IMR-90 (cell line): Measurements from ENCODE around the gene FRS3. TPM values are rescaled to one million over a fixed set of nuclear protein-coding genes. Genes with fewer than 3 reads are reported as not detected.

Experiments used
- ATAC-seq: fragments of 200-7000 bp; cut with Tn5 transposase; 2 replicates; pipeline ENCODE4 v1.9.1; 2020; ENCODE audit warnings: low read depth, mild to moderate bottlenecking, moderate library complexity
- BruUV-seq: library from RNA; stranded (reverse); fragments of 400-500 nt; replicated peaks from 2 replicates; lab custom pipeline; 2021; lab: Mats Ljungman, UMichigan
- CTCF ChIA-PET: fragments of 300-600 bp; formaldehyde crosslinking; extraction: SDS; loops from one replicate; lab custom pipeline; 2021; ENCODE audit warnings: antibody characterized with exemption; lab: Yijun Ruan, JAX
- POLR2A ChIA-PET: fragments of 300-600 bp; sonication (Branson Sonifier 250); formaldehyde crosslinking; loops from one replicate; lab custom pipeline; 2022; ENCODE audit warnings: antibody characterized with exemption; ENCODE audit not compliant: unreplicated experiment; lab: Charles Lee
- DNase-seq: peaks from one replicate; pipeline ENCODE4 v3.0.0; 2013
- H2AFZ ChIP-seq: replicated peaks from 2 replicates; pipeline ENCODE3; 2013; ENCODE audit warnings: low read length, mild to moderate bottlenecking; ENCODE audit not compliant: poor library complexity
- H2AK5ac ChIP-seq: 2 replicates; pipeline ENCODE4 v1.6.1; 2013; ENCODE audit warnings: low read depth, low read length, inconsistent platforms
- H2AK9ac ChIP-seq: replicated peaks from 2 replicates; pipeline ENCODE3; 2013; ENCODE audit warnings: mild to moderate bottlenecking, low read depth, low read length, moderate library complexity; ENCODE audit not compliant: poor library complexity
- H2BK120ac ChIP-seq: 2 replicates; pipeline ENCODE4 v1.6.1; 2013; ENCODE audit warnings: low read depth, low read length, inconsistent platforms
- H2BK15ac ChIP-seq: 3 replicates; pipeline ENCODE4 v1.6.1; 2013; ENCODE audit warnings: low read depth, low read length, inconsistent platforms
- H2BK20ac ChIP-seq: 2 replicates; pipeline ENCODE4 v1.6.1; 2013; ENCODE audit warnings: low read depth, mild to moderate bottlenecking, inconsistent platforms, low read length, moderate library complexity
- H2BK5ac ChIP-seq: 2 replicates; pipeline ENCODE4 v1.6.1; 2013; ENCODE audit warnings: mild to moderate bottlenecking, low read depth, low read length, inconsistent platforms; ENCODE audit not compliant: poor library complexity, severe bottlenecking
- H3K14ac ChIP-seq: replicated peaks from 2 replicates; pipeline ENCODE4 v1.6.1; 2013; ENCODE audit warnings: low read depth, low read length, inconsistent platforms
- H3K18ac ChIP-seq: 2 replicates; pipeline ENCODE4 v1.6.1; 2013; ENCODE audit warnings: low read depth, low read length, control low read depth
- H3K23ac ChIP-seq: 2 replicates; pipeline ENCODE4 v1.6.1; 2013; ENCODE audit warnings: low read depth, low read length, inconsistent platforms
- H3K27ac ChIP-seq: 2 replicates; pipeline ENCODE4 v1.5.1; 2013; ENCODE audit warnings: mild to moderate bottlenecking, control low read depth, low read length; ENCODE audit not compliant: insufficient read depth
- H3K27me3 ChIP-seq: 2 replicates; pipeline ENCODE4 v1.6.1; 2013; ENCODE audit warnings: low read length; ENCODE audit not compliant: control insufficient read depth, insufficient read depth
- H3K36me3 ChIP-seq: 2 replicates; pipeline ENCODE4 v1.6.1; 2013; ENCODE audit warnings: low read length, mixed read lengths; ENCODE audit not compliant: control insufficient read depth, insufficient read depth
- H3K4ac ChIP-seq: 2 replicates; pipeline ENCODE4 v1.6.1; 2013; ENCODE audit warnings: low read depth, low read length, inconsistent platforms
- H3K4me1 ChIP-seq: 2 replicates; pipeline ENCODE4 v1.6.1; 2013; ENCODE audit warnings: low read length, mixed read lengths; ENCODE audit not compliant: control insufficient read depth, insufficient read depth
- H3K4me2 ChIP-seq: 2 replicates; pipeline ENCODE4 v1.6.1; 2013; ENCODE audit warnings: low read depth, mild to moderate bottlenecking, control low read depth, low read length, moderate library complexity
- H3K4me3 ChIP-seq: 2 replicates; pipeline ENCODE4 v1.5.1; 2013; ENCODE audit warnings: low read depth, mild to moderate bottlenecking, control low read depth, low read length, moderate library complexity; ENCODE audit not compliant: insufficient read depth
- H3K56ac ChIP-seq: 2 replicates; pipeline ENCODE4 v1.6.1; 2013; ENCODE audit warnings: low read length, inconsistent platforms; ENCODE audit not compliant: insufficient read depth; ENCODE audit errors: extremely low read depth
- H3K79me1 ChIP-seq, 2 experiments: 2 replicates each; pipeline ENCODE4 v1.6.1; 2013; ENCODE audit warnings: low read length in 2 of 2, inconsistent platforms in 1 of 2, low read depth in 1 of 2
- H3K9ac ChIP-seq: 2 replicates; pipeline ENCODE4 v1.6.1; 2013; ENCODE audit warnings: low read depth, low read length, control low read depth
- H3K9me1 ChIP-seq: 2 replicates; pipeline ENCODE4 v1.6.1; 2013; ENCODE audit warnings: low read length, inconsistent platforms; ENCODE audit not compliant: insufficient read depth
- H3K9me3 ChIP-seq: 2 replicates; pipeline ENCODE4 v1.6.1; 2013; ENCODE audit warnings: low read length; ENCODE audit not compliant: control insufficient read depth, insufficient read depth
- H4K20me1 ChIP-seq: 2 replicates; pipeline ENCODE4 v1.6.1; 2013; ENCODE audit warnings: low read length, inconsistent platforms; ENCODE audit not compliant: insufficient read depth
- H4K5ac ChIP-seq: 2 replicates; pipeline ENCODE4 v1.6.1; 2013; ENCODE audit warnings: mild to moderate bottlenecking, low read depth, low read length, control low read depth
- H4K8ac ChIP-seq, 2 experiments: 2 replicates each; pipeline ENCODE4 v1.6.1; 2013; ENCODE audit warnings: low read depth in 2 of 2, low read length in 2 of 2, control low read depth in 1 of 2, inconsistent platforms in 1 of 2
- H4K91ac ChIP-seq: 2 replicates; pipeline ENCODE4 v1.6.1; 2013; ENCODE audit warnings: low read depth, low read length, inconsistent platforms; ENCODE audit not compliant: insufficient read depth
- MAZ ChIP-seq: IDR thresholded peaks from 2 replicates; pipeline ENCODE4 v1.6.1; 2012; ENCODE audit warnings: low read depth, mild to moderate bottlenecking, low read length, improper control_type of control experiment, moderate library complexity, borderline replicate concordance
- MXI1 ChIP-seq: IDR thresholded peaks from 2 replicates; pipeline ENCODE4 v1.6.1; 2012; ENCODE audit warnings: low read depth, mild to moderate bottlenecking, low read length, moderate library complexity, borderline replicate concordance
- SMC3 ChIP-seq: fragments of 150-350 bp; IDR thresholded peaks from 2 replicates; pipeline ENCODE4 v1.6.1; 2016; ENCODE audit warnings: low read depth, mild to moderate bottlenecking, antibody characterized with exemption, low read length, moderate library complexity
- WGBS, 2 experiments: methylation state at CpG; one replicate each; pipeline versions ENCODE4 v1.1.5 to v1.1.7; 2013; ENCODE audit warnings: missing lambda C conversion rate in 2 of 2; ENCODE audit not compliant: insufficient read length in 1 of 2; ENCODE audit errors: extremely low coverage in 2 of 2; 5-methylcytosine and 5-hydroxymethylcytosine counted together
- dilution Hi-C: fragments of 300-500 bp; cut with HindIII; formaldehyde crosslinking; loops from one replicate; pipeline ENCODE4 v1.14.3; 2018; ENCODE audit warnings: low sequenced_read_pairs; ENCODE audit not compliant: unreplicated experiment
- in situ Hi-C: fragments of 300-500 bp; cut with MboI; formaldehyde crosslinking; loops from 3 replicates; pipeline ENCODE4 v1.14.3; 2019; ENCODE audit warnings: low sequenced_read_pairs, inconsistent platforms, mixed read lengths
- intact Hi-C: fragments of 100-400 bp; cut with micrococcal nuclease; formaldehyde crosslinking; loops from 2 replicates; pipeline ENCODE4 v1.10.0; 2022
- polyA plus RNA-seq, 3 experiments: library from polyadenylated mRNA; depleted of rRNA; stranded (reverse); fragments of >200 nt; gene quantifications; 2 replicates each; pipeline ENCODE4 v1.2.3, GENCODE V29; 2012; ENCODE audit warnings: low replicate concordance in 1 of 3
- total RNA-seq: library from RNA; depleted of rRNA; stranded (reverse); fragments of >200 nt; gene quantifications from 2 replicates; pipeline ENCODE4 v1.2.3, GENCODE V29; 2012
- TF ChIP-seq, protein P1 (sequence below): conservative IDR thresholded peaks from 2 replicates; pipeline ENCODE4 v1.5.1; 2012; ENCODE audit warnings: mild to moderate bottlenecking, low read depth, low read length, improper control_type of control experiment

FRS3 gene
- total and polyA plus RNA-seq, 2 of the 4 experiments (the other 2 are of a cell fraction), result 0.54 to 3.8 TPM

DNA sequence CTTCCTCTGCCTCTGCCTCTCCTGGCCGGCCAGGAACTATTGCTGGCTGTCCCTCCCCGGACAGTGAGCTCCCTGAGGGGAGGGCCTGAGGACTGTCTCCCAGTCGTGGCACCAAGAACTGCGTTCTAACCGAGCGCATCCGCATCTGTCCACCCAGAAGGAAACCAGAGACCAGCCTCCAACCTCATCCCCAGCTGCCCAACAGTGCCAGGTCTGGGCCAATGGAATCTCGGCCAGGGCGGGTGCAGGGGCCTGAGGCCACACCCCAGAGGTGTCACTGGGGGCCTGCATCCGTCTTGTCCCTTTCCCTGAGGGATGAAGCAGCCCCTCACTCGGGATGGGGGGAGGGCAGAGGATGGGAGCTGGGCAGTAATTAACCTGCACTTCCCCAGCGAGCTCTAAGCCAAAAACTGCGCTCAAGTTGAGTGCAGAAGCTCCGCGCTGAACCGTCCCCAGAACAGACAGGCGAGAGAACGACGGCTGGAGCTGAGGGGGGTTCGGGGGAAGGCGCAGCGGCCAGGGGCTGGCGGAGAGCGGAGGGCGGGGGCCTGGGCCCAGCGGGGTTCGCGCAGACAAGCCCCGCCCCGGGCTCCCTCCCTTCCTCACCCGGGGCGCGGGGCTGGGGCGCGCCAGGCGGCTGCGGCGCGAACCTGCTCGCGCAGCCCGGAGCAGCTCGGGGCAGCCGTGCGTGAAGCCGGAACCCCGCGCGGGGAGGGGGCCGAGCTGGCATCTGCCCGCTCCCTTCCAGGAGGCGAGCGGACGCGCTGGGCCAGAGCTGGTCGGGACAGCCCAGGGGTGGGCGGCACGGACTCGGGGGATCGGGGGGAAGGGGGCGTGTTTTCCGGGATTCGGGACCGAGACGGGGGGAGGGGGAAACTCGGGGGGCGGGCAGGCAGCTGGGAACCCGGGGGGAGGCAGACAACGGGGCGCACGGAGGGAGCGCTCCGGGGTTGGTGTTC lies 45.7 kb downstream of the FRS3 start:
- H3K27me3 ChIP-seq, result no peaks in the 10 kb centered on the region
- no TSS peak for BruUV-seq
- H3K9me3 ChIP-seq, result no peaks in the 10 kb centered on the region
- peak overlapping the region; percentile 59 to 71; a peak in 3 of 4 replicates for H4K8ac ChIP-seq
- H3K79me1 ChIP-seq, result peaks cover 6 to 23% of the 10 kb centered on the region in 2 experiments; a peak in 2 of 4 replicates
- ATAC-seq (peak; percentile 72), DNase-seq (peak; percentile 62)
- H3K9ac ChIP-seq, result peak overlapping the region; percentile 66
- H3K18ac ChIP-seq, result peak overlapping the region; percentile 29; the same call in 1 of the 2 replicates
- dilution Hi-C loops (no loop called here), intact Hi-C loops (loop anchor here (1.0 to 2.0 kb wide), 3 partner anchors 27 to 51 kb away; no protein-coding TSS in a partner anchor), in situ Hi-C loops (no loop called here)
- no peak overlapping the region for H2BK15ac ChIP-seq
- TF ChIP-seq MAZ (peak; percentile 63; the same call in 1 of the 2 replicates), SMC3 (no peak), MXI1 (peak; percentile 18; the same call in 1 of the 2 replicates)
- TF ChIP-seq, protein P1, sequence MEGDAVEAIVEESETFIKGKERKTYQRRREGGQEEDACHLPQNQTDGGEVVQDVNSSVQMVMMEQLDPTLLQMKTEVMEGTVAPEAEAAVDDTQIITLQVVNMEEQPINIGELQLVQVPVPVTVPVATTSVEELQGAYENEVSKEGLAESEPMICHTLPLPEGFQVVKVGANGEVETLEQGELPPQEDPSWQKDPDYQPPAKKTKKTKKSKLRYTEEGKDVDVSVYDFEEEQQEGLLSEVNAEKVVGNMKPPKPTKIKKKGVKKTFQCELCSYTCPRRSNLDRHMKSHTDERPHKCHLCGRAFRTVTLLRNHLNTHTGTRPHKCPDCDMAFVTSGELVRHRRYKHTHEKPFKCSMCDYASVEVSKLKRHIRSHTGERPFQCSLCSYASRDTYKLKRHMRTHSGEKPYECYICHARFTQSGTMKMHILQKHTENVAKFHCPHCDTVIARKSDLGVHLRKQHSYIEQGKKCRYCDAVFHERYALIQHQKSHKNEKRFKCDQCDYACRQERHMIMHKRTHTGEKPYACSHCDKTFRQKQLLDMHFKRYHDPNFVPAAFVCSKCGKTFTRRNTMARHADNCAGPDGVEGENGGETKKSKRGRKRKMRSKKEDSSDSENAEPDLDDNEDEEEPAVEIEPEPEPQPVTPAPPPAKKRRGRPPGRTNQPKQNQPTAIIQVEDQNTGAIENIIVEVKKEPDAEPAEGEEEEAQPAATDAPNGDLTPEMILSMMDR, result 0 out of 2 replicates have a peak, but pooled peaks have one; percentile 2
- no peak overlapping the region; the same call in 1 of the 2 replicates for H3K56ac ChIP-seq
- H3K4me3 ChIP-seq, result peak overlapping the region; percentile 88
- peak overlapping the region; percentile 77 for H2BK5ac ChIP-seq
- H4K5ac ChIP-seq, result peak overlapping the region; percentile 35
- WGBS, 2 experiments, result 7% methylated on average over 5 of the region's 73 CpGs; no CpG with 5 or more reads in 1 of the 2 experiments
- H2AK9ac ChIP-seq, result peak overlapping the region; percentile 48
- H3K27ac ChIP-seq, result peak overlapping the region; percentile 84
- no peaks in the 10 kb centered on the region for H3K36me3 ChIP-seq
- ChIA-PET POLR2A (interaction anchor here (0.6 kb wide), 1 partner anchor 44 kb away, joined by 12 read pairs; no protein-coding TSS in a partner anchor), CTCF (interaction anchor here (0.6 to 1.2 kb wide), 3 partner anchors 54 to 366 kb away, joined by 3 to 4 read pairs (median 3); partner anchors contain the start of gene TOMM6)
- peak overlapping the region; percentile 61; the same call in 1 of the 2 replicates for H3K14ac ChIP-seq
- peak overlapping the region; percentile 43 for H2AK5ac ChIP-seq
- H3K4me2 ChIP-seq, result peak overlapping the region; percentile 80
- H2BK120ac ChIP-seq, result peak overlapping the region; percentile 72; the same call in 1 of the 2 replicates
- peak overlapping the region; percentile 95 for H2AFZ ChIP-seq
- peak overlapping the region; percentile 78 for H4K91ac ChIP-seq
- peak overlapping the region; percentile 76; the same call in 1 of the 2 replicates for H3K23ac ChIP-seq
- peaks cover 9% of the 10 kb centered on the region; the same call in 1 of the 2 replicates for H3K9me1 ChIP-seq
- H2BK20ac ChIP-seq, result no peak overlapping the region
- H4K20me1 ChIP-seq, result no peaks in the 10 kb centered on the region
- H3K4ac ChIP-seq, result peak overlapping the region; percentile 82
- H3K4me1 ChIP-seq, result peaks cover 18% of the 10 kb centered on the region
